NCI-H2107 treated with DMSO at 0.1 percent for 48 hours (cell line): Measurements from ENCODE around the gene MMP3.

Experiments
- DNase-seq: peaks from one replicate; lab custom pipeline; 2025; ENCODE audit not compliant: unreplicated experiment; lab: John Stamatoyannopoulos, UW

The MMP3 gene

GRCh38 chr11:102832612-102833011 lies 10.8 kb downstream of the MMP3 start:
- no peak for DNase-seq

- no peak for DNase-seq
Observed at GRCh38 chr11:102831489-102832440, 11.6 kb downstream of the MMP3 start.

- no peak for DNase-seq
Observed at GRCh38 chr11:102831128-102831488, 12.3 kb downstream of the MMP3 start.

- no peak for DNase-seq
Observed at GRCh38 chr11:102830001-102830727, 13.2 kb downstream of the MMP3 start.

- no peak for DNase-seq
Observed at GRCh38 chr11:102829316-102830000, 14.0 kb downstream of the MMP3 start.

GRCh38 chr11:102824556-102824955 lies 18.9 kb downstream of the MMP3 start:
- no peak for DNase-seq

- DNase-seq: no peak
Observed at GRCh38 chr11:102819491-102819890, 23.9 kb downstream of the MMP3 start.

GRCh38 chr11:102813484-102813883 lies 29.9 kb downstream of the MMP3 start:
- DNase-seq: no peak

- no peak for DNase-seq
Observed at GRCh38 chr11:102812188-102812587, 31.2 kb downstream of the MMP3 start.

- DNase-seq: no peak
Observed at GRCh38 chr11:102810950-102811660, 32.3 kb downstream of the MMP3 start.

GRCh38 chr11:102809971-102810370 lies 33.4 kb downstream of the MMP3 start:
- DNase-seq: no peak

- no peak for DNase-seq
Observed at GRCh38 chr11:102807921-102808320, 35.5 kb downstream of the MMP3 start.

- DNase-seq: no peak
Observed at GRCh38 chr11:102806296-102806695, 37.1 kb downstream of the MMP3 start.

- no peak for DNase-seq
Observed at GRCh38 chr11:102802341-102802740, 41.1 kb downstream of the MMP3 start.

GRCh38 chr11:102800767-102801166 lies 42.6 kb downstream of the MMP3 start:
- DNase-seq: no peak

- no peak for DNase-seq
Observed at GRCh38 chr11:102799681-102800340, 43.6 kb downstream of the MMP3 start.

GRCh38 chr11:102798012-102798746 lies 45.2 kb downstream of the MMP3 start, which contains the start of gene MMP1:
Gene MMP1 (minus strand): TSS chr11:102798160. CDS start chr11:102798092, 68 bp downstream.
- no peak for DNase-seq

GRCh38 chr11:102794382-102794781 lies 49.0 kb downstream of the MMP3 start:
- no peak for DNase-seq

- DNase-seq: no peak
Observed at GRCh38 chr11:102793677-102794290, 49.6 kb downstream of the MMP3 start.
